Prostate gland (tissue), 2 donors: Measurements from ENCODE around the gene NME1.

Experiments used
- POLR2A ChIP-seq: fragments of 450-650 bp; IDR thresholded peaks from one replicate; pipeline ENCODE4 v1.6.1; 2016; ENCODE audit warnings: antibody characterized with exemption, mild to moderate bottlenecking
- TF ChIP-seq, protein P1 (sequence below), 4 experiments: fragments of 200-600 bp in 2 of 4; fragments of 450-650 bp in 2 of 4; sonication (generic) in 2 of 4; IDR thresholded peaks; 1 replicate in 3 of 4; 2 replicates in 1 of 4; pipeline ENCODE4 v1.5.1; 2016 to 2019; ENCODE audit warnings: antibody characterized with exemption in 4 of 4, mild to moderate bottlenecking in 2 of 4, moderate library complexity in 2 of 4

DNA sequence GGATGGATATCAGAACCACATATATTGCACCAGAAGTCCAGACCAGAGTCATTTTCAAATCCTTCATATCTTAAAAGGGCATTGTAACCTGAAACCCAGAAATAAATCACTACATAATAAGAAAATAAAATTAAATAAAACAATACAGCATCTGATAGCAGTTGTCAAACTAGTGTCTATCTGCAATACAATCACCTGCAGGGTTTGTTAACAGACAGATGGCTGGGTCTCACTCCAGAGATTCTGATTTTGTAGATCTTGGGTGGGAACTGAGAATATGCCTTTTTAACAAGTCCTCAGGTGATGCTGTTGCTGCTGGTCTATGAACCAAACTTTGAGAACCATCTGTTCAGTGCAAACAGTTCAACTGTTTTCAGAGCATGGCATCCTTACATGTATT, 50.5 kb downstream of the NME1 start:
- TF ChIP-seq POLR2A = no peak
- TF ChIP-seq, protein P1, sequence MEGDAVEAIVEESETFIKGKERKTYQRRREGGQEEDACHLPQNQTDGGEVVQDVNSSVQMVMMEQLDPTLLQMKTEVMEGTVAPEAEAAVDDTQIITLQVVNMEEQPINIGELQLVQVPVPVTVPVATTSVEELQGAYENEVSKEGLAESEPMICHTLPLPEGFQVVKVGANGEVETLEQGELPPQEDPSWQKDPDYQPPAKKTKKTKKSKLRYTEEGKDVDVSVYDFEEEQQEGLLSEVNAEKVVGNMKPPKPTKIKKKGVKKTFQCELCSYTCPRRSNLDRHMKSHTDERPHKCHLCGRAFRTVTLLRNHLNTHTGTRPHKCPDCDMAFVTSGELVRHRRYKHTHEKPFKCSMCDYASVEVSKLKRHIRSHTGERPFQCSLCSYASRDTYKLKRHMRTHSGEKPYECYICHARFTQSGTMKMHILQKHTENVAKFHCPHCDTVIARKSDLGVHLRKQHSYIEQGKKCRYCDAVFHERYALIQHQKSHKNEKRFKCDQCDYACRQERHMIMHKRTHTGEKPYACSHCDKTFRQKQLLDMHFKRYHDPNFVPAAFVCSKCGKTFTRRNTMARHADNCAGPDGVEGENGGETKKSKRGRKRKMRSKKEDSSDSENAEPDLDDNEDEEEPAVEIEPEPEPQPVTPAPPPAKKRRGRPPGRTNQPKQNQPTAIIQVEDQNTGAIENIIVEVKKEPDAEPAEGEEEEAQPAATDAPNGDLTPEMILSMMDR (IDR thresholded peaks at IDR 0.05) = no peak
